ENCODE measurements around the gene MYO9B.

DNA sequence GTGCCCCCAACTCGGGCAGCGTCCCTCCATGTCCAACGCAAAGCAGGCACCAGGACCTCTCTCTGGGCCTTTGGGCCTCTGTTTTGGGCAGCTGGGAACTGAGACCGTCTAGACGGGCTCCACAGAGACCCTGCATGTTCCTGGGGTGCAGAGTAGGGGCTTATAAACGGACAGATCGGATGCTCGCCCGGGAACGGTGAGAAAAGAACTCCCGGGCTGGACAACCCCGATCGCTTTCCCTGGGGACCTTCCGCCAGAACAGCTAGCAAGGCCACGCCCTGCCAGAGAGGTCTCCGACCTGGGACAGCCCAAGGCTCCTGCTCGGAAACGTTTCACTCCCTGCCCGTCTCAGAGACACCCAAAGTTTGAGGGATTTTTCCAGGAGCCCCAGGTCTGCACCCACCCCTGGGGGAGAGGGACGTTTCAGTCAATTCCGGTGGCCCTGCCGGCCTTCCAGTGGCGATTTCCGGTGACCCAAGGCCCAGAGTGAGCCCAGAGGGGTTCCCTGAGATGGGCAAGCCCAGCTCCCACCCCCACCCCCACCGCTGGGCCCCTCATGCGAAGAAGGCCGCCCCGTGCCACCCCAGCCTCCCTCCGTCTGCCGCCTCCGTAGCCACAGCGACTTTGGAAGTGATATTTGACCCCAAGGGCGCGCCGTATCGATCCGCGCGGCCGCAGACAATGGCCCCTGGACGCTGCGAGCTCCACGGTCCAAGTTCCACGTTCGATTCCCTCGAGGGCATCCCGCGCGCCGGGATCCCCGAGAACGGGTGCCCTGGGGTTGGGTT, 168.4 kb downstream of the MYO9B start:
- TF ChIP-seq EZH2 (IDR thresholded peaks at IDR 0.05; ENCODE audit: insufficient read depth, poor library complexity, severe bottlenecking) (no peak), EZH2phosphoT487 (IDR thresholded peaks at IDR 0.05; ENCODE audit: insufficient read depth, low read depth) (no peak)

All from GM23248 (cell line).